Adrenal gland (tissue), 5 donors: ENCODE results near the gene CNPPD1.

Source experiments
- POLR2A ChIP-seq, 2 donors: fragments of 450-650 bp; IDR thresholded peaks; one replicate each; pipeline ENCODE4 v1.6.1; 2017; ENCODE audit warnings: antibody characterized with exemption in 2 of 2, mild to moderate bottlenecking in 2 of 2, moderate library complexity in 1 of 2
- TF ChIP-seq, protein P1 (sequence below), 6 experiments: fragments of 450-650 bp in 4 of 6; fragments of 200-600 bp in 2 of 6; sonication (generic) in 1 of 6; IDR thresholded peaks; 1 replicate in 5 of 6; 2 replicates in 1 of 6; pipeline versions ENCODE4 v1.5.1 to v1.8.0; 2016 to 2021; ENCODE audit warnings: antibody characterized with exemption in 6 of 6, mild to moderate bottlenecking in 2 of 6, moderate library complexity in 1 of 6
- donor health status: DM: no; HTN: no; CAD: no.

DNA sequence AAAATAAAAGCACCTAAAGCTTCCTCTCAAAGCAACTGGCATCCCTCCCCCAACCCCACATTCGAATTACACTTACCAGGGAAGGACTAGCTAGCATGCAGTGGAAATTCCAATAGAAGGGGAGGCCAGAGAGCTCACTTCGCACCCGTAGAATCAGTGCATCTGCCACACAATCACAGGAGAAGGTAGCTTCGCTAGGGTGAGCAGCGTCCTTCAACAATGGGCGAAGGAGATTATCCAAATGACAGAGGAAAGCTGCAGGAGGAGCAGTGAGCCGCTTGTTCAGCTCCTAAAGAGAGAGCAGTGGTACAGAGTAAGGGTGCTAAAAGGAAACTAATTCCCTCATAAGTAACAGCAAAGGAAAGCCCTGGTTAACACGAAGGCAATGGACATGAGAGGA is 19.3 kb downstream of the CNPPD1 start:
- no peak for TF ChIP-seq POLR2A (IDR thresholded peaks at IDR 0.05)
- TF ChIP-seq, protein P1, sequence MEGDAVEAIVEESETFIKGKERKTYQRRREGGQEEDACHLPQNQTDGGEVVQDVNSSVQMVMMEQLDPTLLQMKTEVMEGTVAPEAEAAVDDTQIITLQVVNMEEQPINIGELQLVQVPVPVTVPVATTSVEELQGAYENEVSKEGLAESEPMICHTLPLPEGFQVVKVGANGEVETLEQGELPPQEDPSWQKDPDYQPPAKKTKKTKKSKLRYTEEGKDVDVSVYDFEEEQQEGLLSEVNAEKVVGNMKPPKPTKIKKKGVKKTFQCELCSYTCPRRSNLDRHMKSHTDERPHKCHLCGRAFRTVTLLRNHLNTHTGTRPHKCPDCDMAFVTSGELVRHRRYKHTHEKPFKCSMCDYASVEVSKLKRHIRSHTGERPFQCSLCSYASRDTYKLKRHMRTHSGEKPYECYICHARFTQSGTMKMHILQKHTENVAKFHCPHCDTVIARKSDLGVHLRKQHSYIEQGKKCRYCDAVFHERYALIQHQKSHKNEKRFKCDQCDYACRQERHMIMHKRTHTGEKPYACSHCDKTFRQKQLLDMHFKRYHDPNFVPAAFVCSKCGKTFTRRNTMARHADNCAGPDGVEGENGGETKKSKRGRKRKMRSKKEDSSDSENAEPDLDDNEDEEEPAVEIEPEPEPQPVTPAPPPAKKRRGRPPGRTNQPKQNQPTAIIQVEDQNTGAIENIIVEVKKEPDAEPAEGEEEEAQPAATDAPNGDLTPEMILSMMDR (IDR thresholded peaks at IDR 0.05): no peak
